ENCODE results near the gene TMEM232.

TMEM232 gene

GRCh38 chr5:110630350-110630749 is 96.1 kb downstream of the TMEM232 start:
- DNase-seq (ENCODE audit: low read depth): no peak
- no peak overlapping the region for H3K4me3 ChIP-seq (ENCODE audit: low read length)
- TF ChIP-seq, protein P1, sequence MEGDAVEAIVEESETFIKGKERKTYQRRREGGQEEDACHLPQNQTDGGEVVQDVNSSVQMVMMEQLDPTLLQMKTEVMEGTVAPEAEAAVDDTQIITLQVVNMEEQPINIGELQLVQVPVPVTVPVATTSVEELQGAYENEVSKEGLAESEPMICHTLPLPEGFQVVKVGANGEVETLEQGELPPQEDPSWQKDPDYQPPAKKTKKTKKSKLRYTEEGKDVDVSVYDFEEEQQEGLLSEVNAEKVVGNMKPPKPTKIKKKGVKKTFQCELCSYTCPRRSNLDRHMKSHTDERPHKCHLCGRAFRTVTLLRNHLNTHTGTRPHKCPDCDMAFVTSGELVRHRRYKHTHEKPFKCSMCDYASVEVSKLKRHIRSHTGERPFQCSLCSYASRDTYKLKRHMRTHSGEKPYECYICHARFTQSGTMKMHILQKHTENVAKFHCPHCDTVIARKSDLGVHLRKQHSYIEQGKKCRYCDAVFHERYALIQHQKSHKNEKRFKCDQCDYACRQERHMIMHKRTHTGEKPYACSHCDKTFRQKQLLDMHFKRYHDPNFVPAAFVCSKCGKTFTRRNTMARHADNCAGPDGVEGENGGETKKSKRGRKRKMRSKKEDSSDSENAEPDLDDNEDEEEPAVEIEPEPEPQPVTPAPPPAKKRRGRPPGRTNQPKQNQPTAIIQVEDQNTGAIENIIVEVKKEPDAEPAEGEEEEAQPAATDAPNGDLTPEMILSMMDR (IDR thresholded peaks at IDR 0.05; ENCODE audit: insufficient read depth, low read depth, low read length, missing control alignments): no peak

GRCh38 chr5:110625376-110625999 is 101.0 kb downstream of the TMEM232 start:
- DNase-seq (ENCODE audit: low read depth): peak; percentile 38
- TF ChIP-seq, protein P1 (IDR thresholded peaks at IDR 0.05; ENCODE audit: insufficient read depth, low read depth, low read length, missing control alignments): no peak
- no peak overlapping the region for H3K4me3 ChIP-seq (ENCODE audit: low read length)

DNA sequence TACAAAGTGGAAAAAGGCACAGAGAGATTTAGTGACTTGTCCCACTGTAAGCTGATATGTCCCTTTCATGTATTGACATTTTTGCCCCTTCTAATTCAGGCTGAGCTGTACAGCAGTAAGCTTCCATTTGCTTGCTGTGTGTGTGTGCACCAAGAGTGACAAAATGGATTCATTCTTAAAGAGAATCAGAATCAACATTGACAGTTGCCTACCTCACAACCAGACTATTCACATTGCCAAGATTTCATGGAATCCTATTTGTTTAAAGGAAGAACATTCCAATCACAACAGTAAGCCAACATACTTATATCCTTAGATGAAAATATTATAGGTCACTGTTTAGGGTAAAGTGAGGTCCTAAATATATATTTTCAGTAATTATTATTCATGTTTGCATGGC is 102.6 kb downstream of the TMEM232 start:
- no peak overlapping the region for H3K4me3 ChIP-seq (ENCODE audit: low read length)
- TF ChIP-seq, protein P1 (IDR thresholded peaks at IDR 0.05; ENCODE audit: insufficient read depth, low read depth, low read length, missing control alignments): no peak
- no peak for DNase-seq (ENCODE audit: low read depth)

DNA sequence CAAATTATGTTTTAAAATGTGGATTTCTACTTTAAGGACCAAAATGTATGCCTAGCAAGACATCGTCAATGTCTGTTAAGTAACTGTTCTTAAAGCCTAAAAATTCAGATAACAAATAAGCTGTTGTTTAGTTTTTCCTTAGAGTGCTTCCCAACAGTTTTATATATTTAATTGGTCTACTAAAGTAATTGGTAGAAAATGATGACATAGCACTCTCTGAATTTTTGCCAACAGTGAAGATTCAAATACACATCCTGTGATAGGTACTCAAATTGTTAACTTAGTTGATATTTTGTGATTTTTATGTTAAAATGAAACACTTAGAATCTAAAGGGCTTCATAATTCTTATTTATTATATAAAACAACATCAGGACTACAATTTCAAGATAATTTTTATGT is 107.5 kb downstream of the TMEM232 start:
- TF ChIP-seq, protein P1 (IDR thresholded peaks at IDR 0.05; ENCODE audit: insufficient read depth, low read depth, low read length, missing control alignments): no peak
- DNase-seq (ENCODE audit: low read depth): no peak
- H3K4me3 ChIP-seq (ENCODE audit: low read length): no peak overlapping the region

DNA sequence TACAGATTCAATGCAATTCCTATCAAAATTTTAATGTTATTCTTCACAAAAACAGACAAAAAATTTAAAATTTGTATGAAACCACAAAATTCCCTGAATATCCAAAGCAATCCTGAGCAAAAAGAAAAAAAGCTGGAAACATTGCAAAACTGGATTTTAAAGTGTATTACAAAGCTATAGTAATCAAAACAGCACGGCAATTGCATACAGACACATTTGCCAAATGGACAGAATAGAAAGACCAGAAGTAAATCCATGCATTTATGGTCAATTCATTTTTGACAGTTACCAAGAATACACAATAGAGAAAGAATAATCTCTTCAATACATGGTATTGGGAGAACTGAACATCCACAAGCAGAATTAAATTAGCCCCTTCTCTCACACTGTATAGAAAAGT is 110.5 kb downstream of the TMEM232 start:
- no peak overlapping the region for H3K4me3 ChIP-seq (ENCODE audit: low read length)
- no peak for DNase-seq (ENCODE audit: low read depth)
- TF ChIP-seq, protein P1 (IDR thresholded peaks at IDR 0.05; ENCODE audit: insufficient read depth, low read depth, low read length, missing control alignments): no peak

- no peak overlapping the region for H3K4me3 ChIP-seq (ENCODE audit: low read length)
- no peak for DNase-seq (ENCODE audit: low read depth)
- TF ChIP-seq, protein P1 (IDR thresholded peaks at IDR 0.05; ENCODE audit: insufficient read depth, low read depth, low read length, missing control alignments): no peak
These were observed 113.7 kb downstream of the TMEM232 start for GRCh38 chr5:110612794-110613247.

DNA sequence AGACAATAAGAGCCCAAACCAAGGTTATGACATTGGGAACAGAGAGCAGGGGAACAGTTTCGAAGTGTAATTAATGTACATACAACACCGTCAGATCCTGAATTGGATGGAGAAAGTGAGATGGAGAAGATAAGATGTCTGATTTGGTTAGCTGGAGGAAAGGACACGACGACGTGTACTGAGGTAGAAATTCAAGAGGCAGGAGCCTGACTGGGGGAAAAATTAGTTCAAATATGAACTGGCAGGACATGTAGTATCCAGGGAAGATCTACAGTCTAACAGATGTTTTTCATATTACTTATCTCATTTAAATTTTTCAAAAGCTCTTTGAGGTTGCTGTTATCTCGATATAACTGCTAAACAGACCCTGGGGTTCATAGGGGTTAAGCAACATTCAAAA is 114.7 kb downstream of the TMEM232 start:
- DNase-seq (ENCODE audit: low read depth): no peak
- TF ChIP-seq, protein P1 (IDR thresholded peaks at IDR 0.05; ENCODE audit: insufficient read depth, low read depth, low read length, missing control alignments): no peak
- H3K4me3 ChIP-seq (ENCODE audit: low read length): no peak overlapping the region

All from epithelial cell of esophagus (primary cell).